Jurkat, Clone E6-1 (cell line): ENCODE results near the gene DHRS9.
A peak's percentile ranks its signal among the peaks of the same experiment; 100 is the strongest.
"Not testable (repeated sequence)": the region's sequence is repeated elsewhere in the genome, so short reads cannot be mapped to it uniquely, and the experiment has no call there.

Source experiments
- DNase-seq: peaks from one replicate; pipeline ENCODE4 v3.0.0-alpha.2; 2011; ENCODE audit warnings: low read depth, low spot score
- H3K4me3 ChIP-seq: 2 replicates; pipeline ENCODE4 v1.5.1; 2011; ENCODE audit warnings: mild to moderate bottlenecking, low read length, control low read depth, moderate library complexity

The DHRS9 gene

GRCh38 chr2:169116993-169117392, 47.6 kb downstream of the DHRS9 start:
- H3K4me3 ChIP-seq = no peak overlapping the region
- DNase-seq = no peak

GRCh38 chr2:169118060-169118459, 48.7 kb downstream of the DHRS9 start:
- H3K4me3 ChIP-seq = no peak overlapping the region
- no peak for DNase-seq

- DNase-seq = no peak
- H3K4me3 ChIP-seq = no peak overlapping the region
Measured at GRCh38 chr2:169119123-169119760, 49.9 kb downstream of the DHRS9 start.

- no peak for DNase-seq
- H3K4me3 ChIP-seq = no peak overlapping the region
Measured at GRCh38 chr2:169119851-169120250, 50.5 kb downstream of the DHRS9 start.

- DNase-seq = no peak
- H3K4me3 ChIP-seq = no peak overlapping the region
Measured at GRCh38 chr2:169129703-169130243, 60.4 kb downstream of the DHRS9 start.

GRCh38 chr2:169131587-169132512, 62.5 kb downstream of the DHRS9 start:
- H3K4me3 ChIP-seq = no peak overlapping the region
- DNase-seq = peak; percentile 49

GRCh38 chr2:169134272-169134671, 64.9 kb downstream of the DHRS9 start:
- DNase-seq = not testable (repeated sequence)

GRCh38 chr2:169136428-169136827, 67.1 kb downstream of the DHRS9 start:
- not testable (repeated sequence) for H3K4me3 ChIP-seq, DNase-seq

More at GRCh38 chr2:169134272-169134671, 64.9 kb downstream of the DHRS9 start:
- H3K4me3 ChIP-seq = not testable (repeated sequence)

- DNase-seq = no peak
- H3K4me3 ChIP-seq = no peak overlapping the region
Measured at GRCh38 chr2:169136885-169137534, 67.6 kb downstream of the DHRS9 start.

GRCh38 chr2:169137924-169138323, 68.6 kb downstream of the DHRS9 start:
- no peak for DNase-seq
- no peak overlapping the region for H3K4me3 ChIP-seq

- DNase-seq = no peak
- H3K4me3 ChIP-seq = no peak overlapping the region
Measured at GRCh38 chr2:169139145-169139544, 69.8 kb downstream of the DHRS9 start.

- no peak overlapping the region for H3K4me3 ChIP-seq
- DNase-seq = no peak
Measured at GRCh38 chr2:169139993-169140767, 70.8 kb downstream of the DHRS9 start.

- H3K4me3 ChIP-seq = no peak overlapping the region
- peak; percentile 30 for DNase-seq
Measured at GRCh38 chr2:169141713-169142352, 72.5 kb downstream of the DHRS9 start.

- no peak for DNase-seq
- no peak overlapping the region for H3K4me3 ChIP-seq
Measured at GRCh38 chr2:169143998-169144397, 74.6 kb downstream of the DHRS9 start.
